KMS-11 (cell line): ENCODE results near the gene PDZRN4.

Experiments
- H2AFZ ChIP-seq: fragments of 200-600 bp; sonication (generic); 2 replicates; pipeline ENCODE4 v1.6.1; 2016; ENCODE audit warnings: antibody characterized with exemption, mixed run types, low read depth
- H3K27ac ChIP-seq: fragments of 200-600 bp; sonication (generic); 2 replicates; pipeline ENCODE4 v1.6.1; 2016; ENCODE audit warnings: mild to moderate bottlenecking, mixed run types
- H3K27me3 ChIP-seq: fragments of 200-600 bp; sonication (generic); 2 replicates; pipeline ENCODE4 v1.6.1; 2017; ENCODE audit warnings: mild to moderate bottlenecking, low read depth, mixed run types, moderate library complexity; ENCODE audit not compliant: insufficient read depth
- H3K36me3 ChIP-seq: fragments of 200-600 bp; sonication (generic); 2 replicates; pipeline ENCODE4 v1.6.1; 2017; ENCODE audit warnings: mild to moderate bottlenecking, mixed run types; ENCODE audit not compliant: insufficient read depth
- H3K4me1 ChIP-seq: fragments of 200-600 bp; sonication (generic); 2 replicates; pipeline ENCODE4 v1.6.1; 2016; ENCODE audit warnings: mild to moderate bottlenecking, low read depth, mixed run types; ENCODE audit not compliant: poor library complexity, severe bottlenecking
- H3K4me2 ChIP-seq: fragments of 200-600 bp; sonication (generic); 2 replicates; pipeline ENCODE4 v1.7.0; 2016; ENCODE audit warnings: mild to moderate bottlenecking, mixed run types
- H3K4me3 ChIP-seq: fragments of 200-600 bp; sonication (generic); IDR thresholded peaks from 2 replicates; pipeline ENCODE4 v1.6.1; 2017; ENCODE audit warnings: low read depth, low read length, mixed read lengths; ENCODE audit not compliant: insufficient read depth
- H3K79me2 ChIP-seq: fragments of 200-600 bp; sonication (generic); 2 replicates; pipeline ENCODE4 v1.6.1; 2016; ENCODE audit warnings: low read depth, mixed run types; ENCODE audit not compliant: insufficient read depth
- H3K9ac ChIP-seq: fragments of 200-600 bp; sonication (generic); 2 replicates; pipeline ENCODE4 v1.6.1; 2016; ENCODE audit warnings: mild to moderate bottlenecking, mixed run types
- H4K20me1 ChIP-seq: fragments of 200-600 bp; sonication (generic); 2 replicates; pipeline ENCODE4 v1.6.1; 2016; ENCODE audit warnings: mild to moderate bottlenecking, mixed run types; ENCODE audit not compliant: insufficient read depth
- TF ChIP-seq, protein P1 (sequence below): fragments of 200-600 bp; sonication (generic); conservative IDR thresholded peaks from 2 replicates; pipeline ENCODE4 v1.6.1; 2017; ENCODE audit warnings: low read depth, mild to moderate bottlenecking, antibody characterized with exemption, low read length, moderate library complexity, mixed read lengths

The PDZRN4 gene

DNA sequence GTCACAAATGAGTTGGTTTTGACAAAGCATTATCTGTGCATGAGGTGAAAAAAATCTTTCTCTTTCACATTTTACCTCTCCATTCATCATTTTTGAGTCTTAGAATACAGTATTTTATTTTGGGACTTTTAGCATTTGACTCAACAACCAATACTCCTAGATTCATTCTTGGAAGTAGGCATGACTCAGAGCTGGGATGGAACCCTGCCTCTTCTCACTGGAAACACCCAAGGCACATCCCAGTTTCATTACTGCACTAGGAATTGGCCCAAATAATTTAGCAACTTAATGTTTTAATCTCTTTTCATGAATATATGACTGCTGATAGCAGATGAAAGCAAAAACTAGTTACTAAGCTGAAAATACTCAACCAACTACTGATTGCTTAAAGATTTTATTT is 3.3 kb upstream of the PDZRN4 start:
- no peaks in the 10 kb centered on the region for H3K27me3 ChIP-seq
- H3K9ac ChIP-seq = no peak overlapping the region
- H3K4me1 ChIP-seq = no peaks in the 10 kb centered on the region
- H3K27ac ChIP-seq = no peak overlapping the region
- no peak overlapping the region for H3K4me3 ChIP-seq
- no peak overlapping the region for H2AFZ ChIP-seq
- H3K79me2 ChIP-seq = no peaks in the 10 kb centered on the region
- no peak overlapping the region for H3K4me2 ChIP-seq
- no peaks in the 10 kb centered on the region for H3K36me3 ChIP-seq
- no peaks in the 10 kb centered on the region for H4K20me1 ChIP-seq
- TF ChIP-seq, protein P1, sequence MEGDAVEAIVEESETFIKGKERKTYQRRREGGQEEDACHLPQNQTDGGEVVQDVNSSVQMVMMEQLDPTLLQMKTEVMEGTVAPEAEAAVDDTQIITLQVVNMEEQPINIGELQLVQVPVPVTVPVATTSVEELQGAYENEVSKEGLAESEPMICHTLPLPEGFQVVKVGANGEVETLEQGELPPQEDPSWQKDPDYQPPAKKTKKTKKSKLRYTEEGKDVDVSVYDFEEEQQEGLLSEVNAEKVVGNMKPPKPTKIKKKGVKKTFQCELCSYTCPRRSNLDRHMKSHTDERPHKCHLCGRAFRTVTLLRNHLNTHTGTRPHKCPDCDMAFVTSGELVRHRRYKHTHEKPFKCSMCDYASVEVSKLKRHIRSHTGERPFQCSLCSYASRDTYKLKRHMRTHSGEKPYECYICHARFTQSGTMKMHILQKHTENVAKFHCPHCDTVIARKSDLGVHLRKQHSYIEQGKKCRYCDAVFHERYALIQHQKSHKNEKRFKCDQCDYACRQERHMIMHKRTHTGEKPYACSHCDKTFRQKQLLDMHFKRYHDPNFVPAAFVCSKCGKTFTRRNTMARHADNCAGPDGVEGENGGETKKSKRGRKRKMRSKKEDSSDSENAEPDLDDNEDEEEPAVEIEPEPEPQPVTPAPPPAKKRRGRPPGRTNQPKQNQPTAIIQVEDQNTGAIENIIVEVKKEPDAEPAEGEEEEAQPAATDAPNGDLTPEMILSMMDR = no peak

DNA sequence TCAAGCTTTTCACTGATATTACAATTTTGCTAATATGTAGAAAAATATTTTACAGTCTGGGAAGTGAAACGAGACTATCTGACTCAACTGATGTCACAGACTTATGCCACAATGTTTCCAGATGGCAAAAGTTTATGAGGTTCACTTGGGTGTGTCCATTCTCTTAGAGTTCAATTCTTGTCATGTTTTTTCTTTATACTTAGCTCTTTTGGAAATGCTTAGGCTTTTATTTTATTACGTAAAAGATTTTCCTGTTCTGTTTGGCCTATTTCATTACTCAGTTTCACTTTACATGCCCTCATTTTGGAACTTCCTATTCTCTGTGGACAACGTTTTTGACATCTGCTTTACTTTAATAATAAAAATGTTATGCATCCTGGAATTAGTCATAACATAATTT is 2.1 kb upstream of the PDZRN4 start:
- Histone ChIP-seq H3K79me2 (no peaks in the 10 kb centered on the region), H3K4me3 (no peak overlapping the region), H3K27ac (no peak overlapping the region), H2AFZ (no peak overlapping the region), H3K36me3 (no peaks in the 10 kb centered on the region), H3K9ac (no peak overlapping the region), H3K27me3 (no peaks in the 10 kb centered on the region), H3K4me1 (no peaks in the 10 kb centered on the region), H4K20me1 (no peaks in the 10 kb centered on the region), H3K4me2 (no peak overlapping the region)
- TF ChIP-seq, protein P1 = no peak

DNA sequence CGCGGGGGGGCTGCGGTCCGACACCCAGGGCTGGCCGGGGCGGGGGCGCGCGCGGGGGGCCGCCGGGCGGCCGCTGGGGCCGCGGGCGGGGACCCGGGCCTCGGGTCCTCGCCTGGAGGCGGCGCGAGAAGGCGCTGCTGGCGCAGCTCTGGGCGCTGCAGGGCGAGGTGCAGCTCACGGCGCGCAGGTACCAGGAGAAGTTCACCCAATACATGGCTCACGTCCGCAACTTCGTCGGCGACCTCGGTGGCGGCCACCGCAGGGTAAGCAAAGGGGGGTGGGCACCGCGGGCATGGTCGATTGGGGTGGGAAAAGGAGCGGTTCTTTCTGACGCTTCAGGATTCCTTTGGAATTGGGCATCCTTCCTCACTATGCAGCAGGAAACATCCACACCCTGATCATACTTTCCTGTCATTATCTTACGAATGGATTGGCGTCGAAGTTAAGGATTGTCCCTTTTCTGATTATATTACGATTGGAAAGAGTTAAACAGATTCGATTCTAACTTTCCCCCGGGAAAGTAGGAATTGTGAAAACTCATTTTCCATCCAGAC is 798 bp downstream of the PDZRN4 start:
- Histone ChIP-seq H3K4me2 (no peak overlapping the region), H3K36me3 (no peaks in the 10 kb centered on the region), H4K20me1 (no peaks in the 10 kb centered on the region), H3K27me3 (no peaks in the 10 kb centered on the region), H3K79me2 (no peaks in the 10 kb centered on the region), H2AFZ (no peak overlapping the region), H3K9ac (no peak overlapping the region), H3K4me3 (no peak overlapping the region), H3K4me1 (no peaks in the 10 kb centered on the region), H3K27ac (no peak overlapping the region)
- TF ChIP-seq, protein P1 = no peak

DNA sequence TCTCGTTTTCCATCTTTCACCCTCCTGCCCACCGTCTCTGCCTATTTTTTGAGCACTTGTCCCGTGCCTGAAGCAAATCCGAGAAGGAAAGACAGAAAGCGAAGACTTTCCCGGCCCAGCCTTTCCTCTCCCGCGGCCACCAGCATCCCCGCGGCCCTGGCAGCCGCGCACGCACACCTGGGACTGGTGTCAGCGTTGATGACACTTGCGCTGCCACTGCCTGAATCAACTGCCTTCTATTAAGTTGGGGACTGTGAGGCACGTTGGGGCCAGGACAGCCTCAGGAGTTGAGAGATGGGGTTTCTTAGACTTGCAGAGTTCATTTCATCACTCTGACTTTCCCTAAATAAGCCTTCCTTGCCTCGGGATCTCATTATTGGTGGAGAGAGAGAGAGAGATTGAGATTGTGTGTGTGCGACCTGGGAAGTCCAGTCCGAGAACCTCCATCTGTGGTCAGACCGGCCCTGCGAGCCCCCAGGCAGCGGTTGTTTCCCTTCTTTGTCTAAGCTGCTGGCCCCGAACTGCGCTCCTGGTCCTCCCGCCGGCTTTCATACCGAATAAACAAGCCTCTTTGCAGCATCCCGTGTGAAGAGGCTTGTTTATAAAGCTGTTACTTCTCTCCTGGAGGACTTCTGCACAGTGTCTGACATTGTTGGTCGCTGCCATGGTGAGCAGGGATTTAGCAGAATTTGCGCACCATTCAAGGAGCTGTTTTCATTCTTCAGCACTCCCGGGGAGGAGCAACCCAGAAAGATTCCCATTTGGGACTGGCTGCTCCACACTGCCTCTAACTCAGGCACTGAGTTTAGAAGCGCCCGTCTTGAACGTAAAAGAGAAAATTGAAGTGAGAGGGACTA is 1.5 kb downstream of the PDZRN4 start:
- Histone ChIP-seq H4K20me1 (no peaks in the 10 kb centered on the region), H3K27ac (no peak overlapping the region), H3K9ac (no peak overlapping the region), H3K4me3 (no peak overlapping the region), H3K4me2 (no peak overlapping the region), H3K4me1 (no peaks in the 10 kb centered on the region), H2AFZ (no peak overlapping the region), H3K36me3 (no peaks in the 10 kb centered on the region), H3K27me3 (no peaks in the 10 kb centered on the region), H3K79me2 (no peaks in the 10 kb centered on the region)
- TF ChIP-seq, protein P1 = no peak
